ENCODE measurements around the gene CYP8B1.

CYP8B1 gene

GRCh38 chr3:42853739-42854302 is 21.9 kb downstream of the CYP8B1 start:
- H3K36me3 ChIP-seq (ENCODE audit: control insufficient read depth, insufficient read depth, low read length), result no peaks in the 10 kb centered on the region
- H3K27ac ChIP-seq (ENCODE audit: low read length), result no peak overlapping the region
- no peaks in the 10 kb centered on the region for H3K9me3 ChIP-seq (ENCODE audit: control insufficient read depth, insufficient read depth, low read length)
- no peak overlapping the region for H3K4me3 ChIP-seq (ENCODE audit: low read length)
- no peaks in the 10 kb centered on the region for H3K27me3 ChIP-seq (ENCODE audit: control insufficient read depth, insufficient read depth, low read length)
- WGBS (ENCODE audit: insufficient coverage, insufficient read length), result no CpG with 5 or more reads among the region's 4 CpGs
- no peak for DNase-seq (ENCODE audit: low read depth, low spot score)
- H3K4me1 ChIP-seq (ENCODE audit: control insufficient read depth, insufficient read depth, low read length), result no peaks in the 10 kb centered on the region

DNA sequence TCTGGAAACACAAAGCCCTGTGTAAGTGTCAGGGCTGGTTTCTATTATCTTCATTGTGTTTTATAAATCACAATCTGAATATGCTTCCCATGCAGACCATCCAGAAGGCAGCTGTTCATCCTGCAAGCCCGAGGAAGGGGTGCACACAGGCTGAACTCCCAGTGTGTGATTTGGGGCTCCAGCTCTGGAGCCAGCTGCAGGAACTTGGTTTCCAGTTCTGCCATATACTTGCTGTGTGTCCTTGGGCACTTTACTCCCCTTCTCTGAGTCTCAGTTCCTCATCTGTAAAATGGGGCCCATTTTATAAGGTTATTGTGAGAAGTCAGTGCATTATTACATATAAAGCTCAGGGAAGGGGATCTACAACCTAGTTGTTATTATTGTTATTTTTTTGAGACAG is 22.6 kb downstream of the CYP8B1 start:
- WGBS (ENCODE audit: insufficient coverage, insufficient read length), result no CpG with 5 or more reads among the region's 1 CpG
- H3K9me3 ChIP-seq (ENCODE audit: control insufficient read depth, insufficient read depth, low read length), result no peaks in the 10 kb centered on the region
- H3K27me3 ChIP-seq (ENCODE audit: control insufficient read depth, insufficient read depth, low read length), result no peaks in the 10 kb centered on the region
- no peak for DNase-seq (ENCODE audit: low read depth, low spot score)
- no peaks in the 10 kb centered on the region for H3K4me1 ChIP-seq (ENCODE audit: control insufficient read depth, insufficient read depth, low read length)
- no peaks in the 10 kb centered on the region for H3K36me3 ChIP-seq (ENCODE audit: control insufficient read depth, insufficient read depth, low read length)
- H3K4me3 ChIP-seq (ENCODE audit: low read length), result no peak overlapping the region
- no peak overlapping the region for H3K27ac ChIP-seq (ENCODE audit: low read length)

GRCh38 chr3:42852441-42852840 is 23.2 kb downstream of the CYP8B1 start:
- WGBS (ENCODE audit: insufficient coverage, insufficient read length), result no CpG with 5 or more reads among the region's 2 CpGs
- H3K4me3 ChIP-seq (ENCODE audit: low read length), result no peak overlapping the region
- no peaks in the 10 kb centered on the region for H3K27me3 ChIP-seq (ENCODE audit: control insufficient read depth, insufficient read depth, low read length)
- H3K9me3 ChIP-seq (ENCODE audit: control insufficient read depth, insufficient read depth, low read length), result no peaks in the 10 kb centered on the region
- H3K4me1 ChIP-seq (ENCODE audit: control insufficient read depth, insufficient read depth, low read length), result no peaks in the 10 kb centered on the region
- no peak overlapping the region for H3K27ac ChIP-seq (ENCODE audit: low read length)
- no peaks in the 10 kb centered on the region for H3K36me3 ChIP-seq (ENCODE audit: control insufficient read depth, insufficient read depth, low read length)
- no peak for DNase-seq (ENCODE audit: low read depth, low spot score)

DNA sequence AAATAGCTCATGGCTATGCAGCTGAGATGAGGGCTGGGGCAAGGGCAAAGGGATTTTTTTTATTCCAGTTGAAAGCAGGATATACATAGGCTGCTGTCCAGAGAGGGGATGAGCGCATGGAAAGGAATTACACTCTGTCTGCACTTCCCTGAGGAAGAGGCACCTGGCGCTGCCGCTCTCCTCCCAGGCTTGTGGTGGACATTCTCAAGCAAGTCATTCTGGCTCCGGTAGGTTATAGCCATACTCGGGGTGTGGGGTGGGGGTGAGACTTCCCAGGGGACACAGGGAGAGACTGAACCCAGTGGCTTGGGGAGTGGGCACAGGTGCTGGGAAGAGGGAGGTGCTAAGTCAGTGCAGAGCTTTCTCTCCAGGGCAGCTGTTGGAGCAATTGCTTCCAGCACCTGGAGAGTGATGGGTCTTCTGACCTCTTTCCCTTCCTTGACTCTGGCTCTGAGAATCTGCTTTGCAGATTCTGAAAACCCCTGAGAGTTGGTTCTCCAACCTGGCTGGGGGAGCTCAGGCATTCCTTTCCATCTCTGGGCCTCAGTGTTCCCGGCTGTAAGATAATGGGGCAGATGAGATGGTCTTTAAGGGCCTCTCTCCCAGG is 24.3 kb downstream of the CYP8B1 start:
- Histone ChIP-seq H3K4me1 (ENCODE audit: control insufficient read depth, insufficient read depth, low read length) (no peaks in the 10 kb centered on the region), H3K27me3 (ENCODE audit: control insufficient read depth, insufficient read depth, low read length) (no peaks in the 10 kb centered on the region), H3K9me3 (ENCODE audit: control insufficient read depth, insufficient read depth, low read length) (no peaks in the 10 kb centered on the region), H3K36me3 (ENCODE audit: control insufficient read depth, insufficient read depth, low read length) (no peaks in the 10 kb centered on the region), H3K27ac (ENCODE audit: low read length) (no peak overlapping the region), H3K4me3 (ENCODE audit: low read length) (no peak overlapping the region)
- no CpG with 5 or more reads among the region's 6 CpGs for whole genome bisulfite sequencing (ENCODE audit: insufficient coverage, insufficient read length)
- DNase-seq (ENCODE audit: low read depth, low spot score), result no peak

- no CpG with 5 or more reads among the region's 3 CpGs for WGBS (ENCODE audit: insufficient coverage, insufficient read length)
- H3K4me1 ChIP-seq (ENCODE audit: control insufficient read depth, insufficient read depth, low read length), result no peaks in the 10 kb centered on the region
- no peak overlapping the region for H3K27ac ChIP-seq (ENCODE audit: low read length)
- no peak overlapping the region for H3K4me3 ChIP-seq (ENCODE audit: low read length)
- no peak for DNase-seq (ENCODE audit: low read depth, low spot score)
- no peaks in the 10 kb centered on the region for H3K27me3 ChIP-seq (ENCODE audit: control insufficient read depth, insufficient read depth, low read length)
- H3K36me3 ChIP-seq (ENCODE audit: control insufficient read depth, insufficient read depth, low read length), result no peaks in the 10 kb centered on the region
- no peaks in the 10 kb centered on the region for H3K9me3 ChIP-seq (ENCODE audit: control insufficient read depth, insufficient read depth, low read length)
These were observed 25.4 kb downstream of the CYP8B1 start for GRCh38 chr3:42850263-42850662.

GRCh38 chr3:42849017-42849416 is 26.7 kb downstream of the CYP8B1 start:
- peaks cover 2% of the 10 kb centered on the region; the same call in 1 of the 2 replicates for H3K4me1 ChIP-seq (ENCODE audit: control insufficient read depth, insufficient read depth, low read length)
- WGBS (ENCODE audit: insufficient coverage, insufficient read length), result no CpG with 5 or more reads among the region's 7 CpGs
- no peaks in the 10 kb centered on the region for H3K9me3 ChIP-seq (ENCODE audit: control insufficient read depth, insufficient read depth, low read length)
- no peak for DNase-seq (ENCODE audit: low read depth, low spot score)
- no peak overlapping the region for H3K27ac ChIP-seq (ENCODE audit: low read length)
- H3K4me3 ChIP-seq (ENCODE audit: low read length), result no peak overlapping the region
- H3K36me3 ChIP-seq (ENCODE audit: control insufficient read depth, insufficient read depth, low read length), result no peaks in the 10 kb centered on the region
- no peaks in the 10 kb centered on the region for H3K27me3 ChIP-seq (ENCODE audit: control insufficient read depth, insufficient read depth, low read length)

GRCh38 chr3:42847731-42848130 is 27.9 kb downstream of the CYP8B1 start:
- H3K27ac ChIP-seq (ENCODE audit: low read length), result no peak overlapping the region
- peaks cover 5% of the 10 kb centered on the region; the same call in 1 of the 2 replicates for H3K4me1 ChIP-seq (ENCODE audit: control insufficient read depth, insufficient read depth, low read length)
- DNase-seq (ENCODE audit: low read depth, low spot score), result no peak
- no peaks in the 10 kb centered on the region for H3K9me3 ChIP-seq (ENCODE audit: control insufficient read depth, insufficient read depth, low read length)
- no peaks in the 10 kb centered on the region for H3K36me3 ChIP-seq (ENCODE audit: control insufficient read depth, insufficient read depth, low read length)
- no peaks in the 10 kb centered on the region for H3K27me3 ChIP-seq (ENCODE audit: control insufficient read depth, insufficient read depth, low read length)
- WGBS (ENCODE audit: insufficient coverage, insufficient read length), result no CpG with 5 or more reads among the region's 4 CpGs
- H3K4me3 ChIP-seq (ENCODE audit: low read length), result no peak overlapping the region

GRCh38 chr3:42846685-42847522 is 28.8 kb downstream of the CYP8B1 start:
- H3K4me3 ChIP-seq (ENCODE audit: low read length), result no peak overlapping the region
- H3K27me3 ChIP-seq (ENCODE audit: control insufficient read depth, insufficient read depth, low read length), result no peaks in the 10 kb centered on the region
- DNase-seq (ENCODE audit: low read depth, low spot score), result no peak
- no CpG with 5 or more reads among the region's 5 CpGs for WGBS (ENCODE audit: insufficient coverage, insufficient read length)
- no peak overlapping the region for H3K27ac ChIP-seq (ENCODE audit: low read length)
- no peaks in the 10 kb centered on the region for H3K36me3 ChIP-seq (ENCODE audit: control insufficient read depth, insufficient read depth, low read length)
- no peaks in the 10 kb centered on the region for H3K9me3 ChIP-seq (ENCODE audit: control insufficient read depth, insufficient read depth, low read length)
- peaks cover 5% of the 10 kb centered on the region; the same call in 1 of the 2 replicates for H3K4me1 ChIP-seq (ENCODE audit: control insufficient read depth, insufficient read depth, low read length)

DNA sequence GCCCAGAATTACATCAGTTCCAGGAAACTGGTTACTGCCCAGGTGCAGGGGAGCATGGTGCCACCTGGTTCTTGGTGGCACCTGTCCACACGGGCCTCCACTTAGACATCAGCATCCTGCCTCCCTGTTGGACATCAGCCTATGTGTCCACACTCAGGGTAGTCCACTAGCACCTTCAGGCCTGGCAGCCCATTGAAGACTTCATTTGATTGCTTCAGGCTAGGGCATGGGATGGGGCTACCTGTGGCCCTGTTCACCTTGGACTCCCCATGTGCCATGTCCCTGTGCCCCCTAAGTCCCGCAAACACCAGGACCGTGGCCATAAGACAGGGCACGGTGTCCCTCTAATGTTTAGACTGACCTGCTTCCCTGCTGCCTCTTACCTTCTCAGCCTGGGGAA is 30.9 kb downstream of the CYP8B1 start:
- H3K4me1 ChIP-seq (ENCODE audit: control insufficient read depth, insufficient read depth, low read length), result peaks cover 5% of the 10 kb centered on the region; the same call in 1 of the 2 replicates
- WGBS (ENCODE audit: insufficient coverage, insufficient read length), result no CpG with 5 or more reads among the region's 4 CpGs

DNA sequence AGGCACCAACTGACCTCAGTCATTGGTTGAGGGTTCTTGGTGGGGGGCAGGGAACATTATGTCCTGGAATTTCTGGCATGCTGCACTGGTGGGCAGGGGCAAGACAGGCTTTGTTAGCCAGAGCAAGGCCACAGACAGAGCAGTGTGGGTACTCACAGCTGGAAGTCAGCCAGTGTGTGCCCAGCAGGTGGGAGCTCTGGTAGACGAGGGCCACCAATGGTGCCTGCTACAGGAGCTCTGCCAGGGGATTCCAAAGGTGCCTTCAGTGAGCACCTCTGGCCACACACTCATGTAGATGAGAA is 31.3 kb downstream of the CYP8B1 start:
- WGBS (ENCODE audit: insufficient coverage, insufficient read length), result no CpG with 5 or more reads among the region's 1 CpG
- peaks cover 5% of the 10 kb centered on the region; the same call in 1 of the 2 replicates for H3K4me1 ChIP-seq (ENCODE audit: control insufficient read depth, insufficient read depth, low read length)
- no peaks in the 10 kb centered on the region for H3K36me3 ChIP-seq (ENCODE audit: control insufficient read depth, insufficient read depth, low read length)
- DNase-seq (ENCODE audit: low read depth, low spot score), result no peak
- no peak overlapping the region for H3K27ac ChIP-seq (ENCODE audit: low read length)
- H3K9me3 ChIP-seq (ENCODE audit: control insufficient read depth, insufficient read depth, low read length), result no peaks in the 10 kb centered on the region
- H3K27me3 ChIP-seq (ENCODE audit: control insufficient read depth, insufficient read depth, low read length), result no peaks in the 10 kb centered on the region
- no peak overlapping the region for H3K4me3 ChIP-seq (ENCODE audit: low read length)

More for the DNA sequence above, 30.9 kb downstream of the CYP8B1 start:
- no peak overlapping the region for H3K4me3 ChIP-seq (ENCODE audit: low read length)
- DNase-seq (ENCODE audit: low read depth, low spot score), result no peak
- no peaks in the 10 kb centered on the region for H3K27me3 ChIP-seq (ENCODE audit: control insufficient read depth, insufficient read depth, low read length)
- no peak overlapping the region for H3K27ac ChIP-seq (ENCODE audit: low read length)
- H3K9me3 ChIP-seq (ENCODE audit: control insufficient read depth, insufficient read depth, low read length), result no peaks in the 10 kb centered on the region
- H3K36me3 ChIP-seq (ENCODE audit: control insufficient read depth, insufficient read depth, low read length), result no peaks in the 10 kb centered on the region

Data from iPS DF 6.9 (cell line).